Stimulated activated CD4-positive, alpha-beta T cell treated with anti-CD3 and anti-CD28 coated beads, Interleukin-1b, Interleukin-23, amount 100 ng/mL, for 1 hour (primary cell): ENCODE results near the gene FOXG1.

Source experiments
- DNase-seq, 2 donors: peaks; one replicate each; pipeline ENCODE4 v3.0.0-alpha.2; 2020; ENCODE audit warnings: low read depth in 2 of 2

FOXG1 gene

GRCh38 chr14:28766469-28766955 lies at the start of gene FOXG1:
FOXG1 (plus strand) TSS chr14:28766787; CDS start chr14:28767280, 493 bp downstream.
- DNase-seq = no peak

GRCh38 chr14:28719130-28719529 lies 47.5 kb upstream of the FOXG1 start:
- no peak for DNase-seq

DNA sequence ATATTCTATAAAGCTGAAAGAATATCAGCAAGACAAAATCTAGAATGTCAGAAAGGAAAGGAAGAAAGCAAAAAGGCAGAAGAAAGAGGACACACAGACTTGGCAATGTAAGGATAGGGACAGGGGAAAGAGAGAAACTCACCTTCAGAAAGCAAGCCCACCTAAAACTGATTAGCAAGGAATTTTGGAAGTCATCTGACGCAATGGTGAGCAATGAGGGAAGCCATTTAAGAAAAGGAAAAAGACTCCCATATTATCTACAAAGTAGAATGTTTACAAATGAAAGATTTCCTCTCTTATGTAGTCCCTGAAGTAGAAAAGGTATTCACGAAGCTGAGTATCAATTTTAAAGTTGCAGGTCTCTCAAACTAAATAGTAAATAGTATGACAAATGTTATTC lies 35.2 kb upstream of the FOXG1 start:
- no peak for DNase-seq

GRCh38 chr14:28742171-28742846 lies 24.3 kb upstream of the FOXG1 start:
- DNase-seq = no peak

DNA sequence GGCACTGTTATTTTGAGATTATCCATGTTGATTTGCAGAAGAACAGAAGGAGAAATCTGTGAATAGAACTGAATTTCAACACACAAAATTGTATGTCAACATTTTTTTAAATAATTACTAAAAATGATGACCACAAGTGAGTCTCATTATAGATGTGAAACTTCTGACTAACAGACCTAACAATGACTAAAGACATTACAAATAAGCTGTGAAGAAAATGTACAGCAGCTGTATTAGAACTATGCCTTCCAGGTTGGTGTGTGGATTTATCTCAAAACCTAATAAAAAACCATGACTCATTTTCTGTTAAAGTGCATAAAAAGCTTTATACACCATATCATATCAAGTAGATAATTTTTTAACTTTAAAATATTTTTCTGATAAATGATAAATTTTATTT lies 22.5 kb upstream of the FOXG1 start:
- no peak for DNase-seq

DNA sequence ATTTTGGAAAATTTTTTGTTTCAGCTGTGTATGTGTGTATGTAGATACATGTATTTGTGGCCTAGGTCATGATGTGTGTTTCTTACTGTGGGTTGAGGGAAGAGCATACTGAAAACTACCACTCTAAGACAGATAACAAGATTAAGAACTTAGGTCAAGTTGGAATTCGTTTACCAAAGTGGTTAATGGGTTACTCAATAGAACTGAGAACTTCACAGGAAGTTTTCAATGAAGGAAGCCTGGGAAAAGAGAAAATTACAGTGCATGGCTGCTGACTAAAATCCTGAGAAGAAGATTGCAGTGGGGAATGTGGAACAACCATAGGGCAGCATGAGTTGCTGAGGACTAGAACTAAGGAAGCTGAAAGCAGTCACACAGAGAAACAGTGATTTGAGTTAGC lies 21.4 kb upstream of the FOXG1 start:
- DNase-seq = no peak

- no peak for DNase-seq
Observed at GRCh38 chr14:28746247-28746646, 20.3 kb upstream of the FOXG1 start.

DNA sequence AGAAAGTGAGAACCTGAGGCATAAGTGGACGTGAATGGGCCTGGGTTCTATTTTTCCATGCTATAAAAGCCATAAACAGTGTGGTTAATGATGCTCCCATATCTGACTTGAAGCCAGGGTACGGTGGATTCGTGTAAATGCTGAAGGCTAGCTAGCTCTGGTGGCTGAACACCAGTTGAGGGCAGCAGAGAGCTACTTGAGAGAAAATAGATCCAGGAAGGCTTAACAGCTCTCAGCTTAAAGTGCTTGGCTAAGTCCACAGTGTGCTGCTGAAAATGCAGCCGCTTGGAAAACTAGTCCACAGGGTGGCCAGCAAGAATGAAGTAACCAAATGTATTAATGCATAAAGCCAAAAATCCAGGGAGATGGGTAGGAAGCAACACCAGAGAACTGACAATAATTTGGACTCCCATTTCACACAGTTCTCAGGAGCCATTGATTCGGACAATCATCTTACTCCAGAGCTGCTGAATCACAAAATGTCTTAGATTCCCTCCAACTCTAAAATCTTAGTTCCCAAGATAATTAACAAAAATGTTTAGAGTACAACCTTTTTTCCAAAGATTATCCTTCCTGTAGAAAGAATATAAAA lies 15.0 kb upstream of the FOXG1 start:
- no peak for DNase-seq

DNA sequence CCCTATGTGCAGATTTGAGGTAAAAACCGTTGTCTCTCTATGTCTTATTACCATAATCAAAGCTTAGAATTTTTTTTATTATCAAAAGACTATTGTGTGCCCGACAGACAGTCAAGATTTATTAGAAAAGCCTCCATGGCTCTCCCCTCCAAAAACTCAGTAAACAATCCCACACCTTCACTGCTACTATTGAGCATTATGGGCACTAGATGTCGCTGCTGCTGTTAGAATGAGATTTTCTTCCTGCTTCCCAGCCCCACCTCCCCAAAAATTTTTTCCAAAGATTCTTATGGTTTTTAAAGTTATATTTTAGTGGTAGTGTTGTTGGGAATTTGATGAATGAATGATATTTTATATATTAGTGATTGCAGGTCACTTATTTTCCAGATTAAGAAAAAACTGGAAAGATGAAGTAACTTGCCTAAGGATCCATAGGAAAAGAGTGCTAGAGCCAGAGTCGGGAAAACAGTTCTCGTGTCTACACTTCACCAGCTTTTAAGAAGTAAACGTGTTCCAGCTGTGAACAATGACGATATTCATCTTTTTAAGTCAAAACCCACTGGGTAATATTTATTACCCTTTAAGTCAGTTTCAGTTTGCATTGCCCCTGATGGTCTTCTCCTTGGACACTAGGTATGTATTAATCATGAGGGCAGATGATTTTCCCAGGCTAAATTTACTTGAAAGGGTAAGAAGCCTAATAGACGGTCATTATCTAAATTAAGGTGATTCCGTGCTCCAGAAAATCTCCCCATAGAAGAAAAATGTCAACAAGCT lies 12.2 kb upstream of the FOXG1 start:
- DNase-seq = no peak

GRCh38 chr14:28755198-28755815 lies 11.3 kb upstream of the FOXG1 start:
- no peak for DNase-seq

GRCh38 chr14:28755884-28756268 lies 10.7 kb upstream of the FOXG1 start:
- DNase-seq = no peak

GRCh38 chr14:28756269-28756883 lies 10.2 kb upstream of the FOXG1 start:
- no peak for DNase-seq

DNA sequence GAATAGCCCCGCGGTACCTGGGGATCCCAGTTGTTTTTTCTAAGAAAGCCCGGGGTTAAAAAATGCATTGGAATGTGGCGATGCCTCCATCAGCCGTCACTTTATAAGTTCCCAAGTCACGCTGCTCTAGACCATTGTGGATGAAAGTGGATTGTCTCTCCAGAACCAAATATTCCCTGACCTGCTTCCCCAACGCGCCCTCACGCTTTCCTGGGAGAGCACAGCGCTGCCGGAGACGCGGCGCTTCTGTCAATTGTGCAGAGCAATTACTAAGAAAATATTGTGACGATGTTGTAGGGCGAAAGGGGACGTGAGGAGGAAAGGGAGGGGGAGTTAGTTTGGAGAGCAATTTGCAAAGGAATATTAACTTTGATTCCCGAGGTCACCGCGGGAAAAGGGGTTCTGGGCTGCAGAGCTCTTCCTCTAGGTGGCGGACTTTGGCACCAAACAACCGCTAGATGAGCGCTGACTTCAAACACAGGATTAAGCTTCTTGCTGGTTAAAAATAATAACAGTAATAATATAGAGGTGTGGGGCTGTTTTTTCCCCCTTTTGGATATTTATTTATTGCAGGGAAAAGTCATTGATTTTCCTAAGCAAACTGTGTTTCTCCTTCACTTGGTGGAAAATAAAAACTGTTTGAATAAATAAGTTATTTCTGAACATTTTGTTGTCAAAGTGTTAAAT lies 9.6 kb upstream of the FOXG1 start:
- DNase-seq = no peak

- DNase-seq = no peak
Observed at GRCh38 chr14:28757786-28758185, 8.8 kb upstream of the FOXG1 start.

- DNase-seq = no peak
Observed at GRCh38 chr14:28758253-28758884, 8.2 kb upstream of the FOXG1 start.

DNA sequence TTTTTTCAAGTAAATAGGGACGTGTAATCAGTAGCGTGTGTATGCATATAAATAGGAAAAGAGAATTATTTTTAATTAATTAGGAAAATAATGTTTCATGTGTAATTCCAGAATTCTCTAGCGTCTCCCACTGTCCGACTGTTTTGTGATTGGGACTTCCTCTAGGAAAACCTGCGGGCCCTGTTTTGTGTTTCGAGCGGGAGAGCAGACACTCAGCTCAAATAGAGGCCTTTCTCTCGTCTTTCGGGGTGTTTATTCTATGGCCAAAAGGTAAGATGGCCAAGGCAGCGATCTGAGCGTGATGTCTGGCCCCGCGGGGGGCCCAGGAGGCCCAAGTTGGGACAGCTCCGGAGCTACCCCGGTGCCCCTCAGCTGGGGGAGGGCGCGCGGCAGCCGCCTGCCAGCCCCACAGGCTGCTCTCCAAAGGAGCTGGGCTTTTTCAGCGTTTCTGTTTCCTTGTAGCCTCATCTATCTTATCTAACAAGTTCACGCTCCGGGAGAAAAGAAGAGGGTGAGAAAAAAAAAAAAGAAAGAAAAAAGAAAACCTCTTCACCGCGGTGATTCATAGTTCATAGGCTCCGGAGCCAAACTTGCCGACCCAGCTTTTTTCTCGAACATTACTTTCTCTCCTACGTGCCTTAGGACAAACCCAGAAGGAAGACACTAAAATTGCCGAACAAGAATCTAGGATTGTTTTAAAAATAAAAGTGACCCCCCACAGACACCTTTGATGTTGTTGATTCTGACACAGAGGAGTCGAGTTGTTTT lies 7.5 kb upstream of the FOXG1 start:
- DNase-seq = no peak

- no peak for DNase-seq
Observed at GRCh38 chr14:28759653-28760313, 6.8 kb upstream of the FOXG1 start.

- DNase-seq = no peak
Observed at GRCh38 chr14:28760431-28760996, 6.1 kb upstream of the FOXG1 start.
